Measurements from ENCODE around the gene AGBL4.

DNA sequence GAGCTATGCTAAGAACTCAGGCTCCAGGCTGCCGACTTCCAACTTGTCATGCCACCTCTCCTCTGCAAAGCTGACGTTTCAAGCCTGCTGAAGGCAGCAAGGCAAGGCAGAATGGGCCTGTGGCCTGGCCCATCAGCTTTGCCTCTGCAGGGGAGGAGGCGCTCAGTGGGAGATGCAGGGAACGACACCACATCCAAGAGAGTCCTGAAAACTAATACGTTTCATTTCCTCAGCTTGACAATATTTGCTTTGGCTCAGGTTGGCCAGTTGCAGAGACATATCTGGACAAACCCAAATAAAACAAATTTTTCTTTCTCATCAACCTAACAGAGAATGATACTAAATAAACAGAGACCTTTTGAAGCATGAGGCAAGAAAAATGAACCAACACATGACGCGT, 1282.4 kb downstream of the AGBL4 start:
- TF ChIP-seq, protein P1, sequence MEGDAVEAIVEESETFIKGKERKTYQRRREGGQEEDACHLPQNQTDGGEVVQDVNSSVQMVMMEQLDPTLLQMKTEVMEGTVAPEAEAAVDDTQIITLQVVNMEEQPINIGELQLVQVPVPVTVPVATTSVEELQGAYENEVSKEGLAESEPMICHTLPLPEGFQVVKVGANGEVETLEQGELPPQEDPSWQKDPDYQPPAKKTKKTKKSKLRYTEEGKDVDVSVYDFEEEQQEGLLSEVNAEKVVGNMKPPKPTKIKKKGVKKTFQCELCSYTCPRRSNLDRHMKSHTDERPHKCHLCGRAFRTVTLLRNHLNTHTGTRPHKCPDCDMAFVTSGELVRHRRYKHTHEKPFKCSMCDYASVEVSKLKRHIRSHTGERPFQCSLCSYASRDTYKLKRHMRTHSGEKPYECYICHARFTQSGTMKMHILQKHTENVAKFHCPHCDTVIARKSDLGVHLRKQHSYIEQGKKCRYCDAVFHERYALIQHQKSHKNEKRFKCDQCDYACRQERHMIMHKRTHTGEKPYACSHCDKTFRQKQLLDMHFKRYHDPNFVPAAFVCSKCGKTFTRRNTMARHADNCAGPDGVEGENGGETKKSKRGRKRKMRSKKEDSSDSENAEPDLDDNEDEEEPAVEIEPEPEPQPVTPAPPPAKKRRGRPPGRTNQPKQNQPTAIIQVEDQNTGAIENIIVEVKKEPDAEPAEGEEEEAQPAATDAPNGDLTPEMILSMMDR (conservative IDR thresholded peaks at IDR 0.05; ENCODE audit: low read depth, low read length), result no peak
- no peak for TF ChIP-seq EZH2 (IDR thresholded peaks at IDR 0.05; ENCODE audit: low read length, unreplicated experiment)
